Measurements from ENCODE around the gene CRPPA.

Gene CRPPA

GRCh38 chr7:16423761-16424160 lies 2.4 kb upstream of the CRPPA start:
- no peak for DNase-seq (ENCODE audit: low read depth)

GRCh38 chr7:16422917-16423316 lies 1.6 kb upstream of the CRPPA start:
- DNase-seq (ENCODE audit: low read depth), result no peak

- peak; percentile 79 for DNase-seq (ENCODE audit: low read depth)
Measured at GRCh38 chr7:16422103-16422435, 731 bp upstream of the CRPPA start.

- DNase-seq (ENCODE audit: low read depth), result peak; percentile 89
Measured at GRCh38 chr7:16420649-16421332, 547 bp downstream of the CRPPA start.

- DNase-seq (ENCODE audit: low read depth), result no peak
Measured at GRCh38 chr7:16420329-16420648, 1.0 kb downstream of the CRPPA start.

- no peak for DNase-seq (ENCODE audit: low read depth)
Measured at GRCh38 chr7:16419859-16420258, 1.5 kb downstream of the CRPPA start.

- DNase-seq (ENCODE audit: low read depth), result no peak
Measured at GRCh38 chr7:16419126-16419525, 2.2 kb downstream of the CRPPA start.

- DNase-seq (ENCODE audit: low read depth), result no peak
Measured at GRCh38 chr7:16417906-16418305, 3.4 kb downstream of the CRPPA start.

GRCh38 chr7:16416289-16417282 lies 4.8 kb downstream of the CRPPA start:
- DNase-seq (ENCODE audit: low read depth), result peak; percentile 83

GRCh38 chr7:16412274-16413254 lies 8.8 kb downstream of the CRPPA start:
- DNase-seq (ENCODE audit: low read depth), result no peak

- DNase-seq (ENCODE audit: low read depth), result peak; percentile 73
Measured at GRCh38 chr7:16411391-16411790, 9.9 kb downstream of the CRPPA start.

GRCh38 chr7:16409777-16410176 lies 11.6 kb downstream of the CRPPA start:
- DNase-seq (ENCODE audit: low read depth), result no peak

- no peak for DNase-seq (ENCODE audit: low read depth)
Measured at GRCh38 chr7:16404636-16405035, 16.7 kb downstream of the CRPPA start.

- DNase-seq (ENCODE audit: low read depth), result no peak
Measured at GRCh38 chr7:16403475-16403874, 17.9 kb downstream of the CRPPA start.

GRCh38 chr7:16402940-16403339 lies 18.4 kb downstream of the CRPPA start:
- no peak for DNase-seq (ENCODE audit: low read depth)

GRCh38 chr7:16402091-16402490 lies 19.2 kb downstream of the CRPPA start:
- DNase-seq (ENCODE audit: low read depth), result no peak

GRCh38 chr7:16400893-16401275 lies 20.5 kb downstream of the CRPPA start:
- DNase-seq (ENCODE audit: low read depth), result no peak

GRCh38 chr7:16399916-16400892 lies 21.1 kb downstream of the CRPPA start:
- no peak for DNase-seq (ENCODE audit: low read depth)

GRCh38 chr7:16399265-16399831 lies 22.0 kb downstream of the CRPPA start:
- DNase-seq (ENCODE audit: low read depth), result no peak

GRCh38 chr7:16398146-16399017 lies 23.0 kb downstream of the CRPPA start:
- no peak for DNase-seq (ENCODE audit: low read depth)

All from EH (cell line).